Activated naive CD4-positive, alpha-beta T cell treated with anti-CD3 and anti-CD28 coated beads, Interleukin-2, amount 10 ng/mL, durations not matched to agents 7 days and 5 days (primary cell): ENCODE measurements around the gene DOCK3.
"Not testable (repeated sequence)": the region's sequence is repeated elsewhere in the genome, so short reads cannot be mapped to it uniquely, and the experiment has no call there.

Source experiments
- CTCF ChIA-PET: fragments of 350-600 bp; sonication (Branson Sonifier 250); formaldehyde crosslinking; loops from one replicate; lab custom pipeline; 2021; ENCODE audit warnings: antibody characterized with exemption; lab: Charles Lee
- DNase-seq: peaks from one replicate; pipeline ENCODE4 v3.0.0-alpha.2; 2020
- H3K27ac Mint-ChIP-seq: one replicate; pipeline ENCODE4 v1.8.0; 2021; ENCODE audit warnings: mild to moderate bottlenecking, moderate library complexity, mixed read lengths
- H3K27me3 Mint-ChIP-seq: one replicate; pipeline ENCODE4 v1.8.0; 2021; ENCODE audit warnings: mild to moderate bottlenecking, mixed read lengths
- H3K36me3 Mint-ChIP-seq: one replicate; pipeline ENCODE4 v1.8.0; 2021; ENCODE audit warnings: mixed read lengths
- H3K4me1 Mint-ChIP-seq: one replicate; pipeline ENCODE4 v1.8.0; 2021; ENCODE audit warnings: mixed read lengths
- H3K4me3 Mint-ChIP-seq: one replicate; pipeline ENCODE4 v1.8.0; 2021; ENCODE audit warnings: mild to moderate bottlenecking, moderate library complexity, mixed read lengths
- H3K9me3 Mint-ChIP-seq: one replicate; pipeline ENCODE4 v1.8.0; 2021; ENCODE audit warnings: mixed read lengths

Gene DOCK3

DNA sequence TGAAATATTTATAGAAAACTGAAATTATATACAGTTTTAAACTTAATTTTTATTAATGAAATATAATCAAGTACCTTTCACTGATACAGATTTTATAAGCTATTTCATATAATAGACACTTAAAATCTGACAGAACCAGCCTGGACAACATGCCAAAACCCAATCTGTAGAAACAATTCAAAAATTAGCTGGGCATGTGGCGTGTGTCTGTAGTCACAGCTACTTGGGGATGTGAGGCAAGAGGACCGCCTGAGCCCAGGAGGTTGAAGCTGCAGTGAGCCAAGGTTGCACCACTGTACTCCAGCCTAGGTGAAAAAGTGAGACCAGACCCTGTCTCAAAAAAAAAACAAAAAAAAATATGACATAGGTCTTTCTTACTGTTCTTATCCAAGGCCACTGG, 472.1 kb downstream of the DOCK3 start:
- CTCF ChIA-PET, result no interaction called here
- H3K27me3 Mint-ChIP-seq, result no peaks in the 10 kb centered on the region
- no peaks in the 10 kb centered on the region for H3K4me1 Mint-ChIP-seq

DNA sequence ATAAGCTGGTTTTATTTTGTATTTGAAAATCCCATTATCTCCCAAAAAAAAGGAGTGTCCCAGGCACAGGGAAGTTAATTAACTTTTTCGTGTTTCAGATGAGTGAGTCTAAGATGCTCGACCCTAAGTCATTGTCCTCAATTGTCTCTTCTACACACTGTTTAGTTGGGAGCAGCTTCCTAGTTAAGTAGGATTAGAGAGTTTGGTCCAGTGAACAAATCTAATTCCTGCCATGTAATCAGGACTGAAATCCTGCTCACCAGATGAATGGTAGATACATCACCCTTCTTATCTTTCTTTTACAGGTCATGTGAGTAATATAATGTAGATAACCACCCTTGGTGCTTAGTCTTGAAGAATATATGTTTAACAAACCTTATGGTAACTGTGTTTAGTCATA, 481.4 kb downstream of the DOCK3 start:
- H3K4me3 Mint-ChIP-seq, result no peak overlapping the region
- no peak for DNase-seq
- no peaks in the 10 kb centered on the region for H3K36me3 Mint-ChIP-seq
- no peak overlapping the region for H3K27ac Mint-ChIP-seq
- H3K9me3 Mint-ChIP-seq, result no peaks in the 10 kb centered on the region
- H3K4me1 Mint-ChIP-seq, result no peaks in the 10 kb centered on the region
- CTCF ChIA-PET, result no interaction called here
- no peaks in the 10 kb centered on the region for H3K27me3 Mint-ChIP-seq

More for the DNA sequence above, 472.1 kb downstream of the DOCK3 start:
- no peak for DNase-seq
- H3K27ac Mint-ChIP-seq, result no peak overlapping the region
- H3K9me3 Mint-ChIP-seq, result peaks cover 6% of the 10 kb centered on the region
- H3K4me3 Mint-ChIP-seq, result no peak overlapping the region
- H3K36me3 Mint-ChIP-seq, result no peaks in the 10 kb centered on the region

DNA sequence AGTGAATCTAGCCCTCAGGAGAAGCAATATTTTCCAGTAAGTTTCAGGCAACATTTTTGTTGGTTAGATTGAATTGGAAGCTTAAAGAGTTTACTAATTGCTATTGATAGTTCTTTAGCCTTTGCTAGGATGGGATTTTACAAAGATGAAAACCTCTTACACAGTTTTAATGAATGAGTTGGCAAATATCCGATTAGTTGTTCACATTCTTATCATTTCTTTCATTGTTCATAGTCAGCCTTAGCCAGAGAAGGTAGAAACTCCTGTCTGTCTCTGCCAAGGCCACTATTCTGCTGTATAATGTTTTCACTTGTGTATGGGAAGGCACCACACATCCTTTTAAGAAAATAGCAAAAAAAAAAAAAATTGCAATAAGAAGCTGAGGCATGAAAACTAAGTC, 488.3 kb downstream of the DOCK3 start:
- H3K4me1 Mint-ChIP-seq, result no peaks in the 10 kb centered on the region
- no peak overlapping the region for H3K4me3 Mint-ChIP-seq
- no peak for DNase-seq
- H3K36me3 Mint-ChIP-seq, result no peaks in the 10 kb centered on the region
- no peak overlapping the region for H3K27ac Mint-ChIP-seq
- H3K27me3 Mint-ChIP-seq, result no peaks in the 10 kb centered on the region
- no peaks in the 10 kb centered on the region for H3K9me3 Mint-ChIP-seq
- CTCF ChIA-PET, result no interaction called here

DNA sequence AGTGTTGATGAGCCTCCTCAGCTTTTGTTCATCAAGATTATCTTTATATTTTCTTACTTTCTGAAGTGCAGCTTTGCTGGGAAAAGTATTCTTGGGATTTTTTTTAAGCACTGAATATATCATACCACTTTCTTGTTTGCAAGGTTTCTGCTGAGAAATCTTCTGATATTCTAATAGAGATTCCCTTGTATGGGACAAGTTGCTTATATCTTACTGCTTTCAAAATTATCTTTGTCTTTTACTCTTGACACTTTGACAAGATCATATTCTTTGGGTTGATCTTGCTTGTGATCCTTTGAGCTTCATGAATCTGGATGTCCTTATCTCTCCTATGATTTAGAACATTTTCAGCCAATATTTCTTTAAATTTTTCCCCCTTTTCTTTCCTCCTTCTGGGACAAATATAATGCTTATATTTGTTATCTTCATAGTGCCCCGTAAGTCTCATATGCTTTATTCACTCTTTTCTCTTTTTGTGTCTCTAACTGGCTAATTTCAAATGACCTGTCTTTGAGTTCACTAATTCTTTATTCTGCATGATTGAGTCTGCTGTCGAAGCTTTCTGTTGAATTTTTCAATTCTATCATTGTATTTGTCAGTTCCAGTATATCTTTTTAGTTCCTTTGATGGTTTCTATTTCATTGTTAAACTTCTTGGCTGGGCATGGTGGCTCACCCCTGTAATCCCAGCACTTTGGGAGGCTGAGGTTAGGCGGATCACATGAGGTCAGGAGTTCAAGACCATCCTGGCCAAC, 499.0 kb downstream of the DOCK3 start:
- peaks cover 34% of the 10 kb centered on the region for H3K9me3 Mint-ChIP-seq
- no peaks in the 10 kb centered on the region for H3K27me3 Mint-ChIP-seq
- peaks cover 12% of the 10 kb centered on the region for H3K36me3 Mint-ChIP-seq
- no peak for DNase-seq
- CTCF ChIA-PET, result no interaction called here
- H3K4me1 Mint-ChIP-seq, result peaks cover 2% of the 10 kb centered on the region
- H3K4me3 Mint-ChIP-seq, result no peak overlapping the region
- no peak overlapping the region for H3K27ac Mint-ChIP-seq

DNA sequence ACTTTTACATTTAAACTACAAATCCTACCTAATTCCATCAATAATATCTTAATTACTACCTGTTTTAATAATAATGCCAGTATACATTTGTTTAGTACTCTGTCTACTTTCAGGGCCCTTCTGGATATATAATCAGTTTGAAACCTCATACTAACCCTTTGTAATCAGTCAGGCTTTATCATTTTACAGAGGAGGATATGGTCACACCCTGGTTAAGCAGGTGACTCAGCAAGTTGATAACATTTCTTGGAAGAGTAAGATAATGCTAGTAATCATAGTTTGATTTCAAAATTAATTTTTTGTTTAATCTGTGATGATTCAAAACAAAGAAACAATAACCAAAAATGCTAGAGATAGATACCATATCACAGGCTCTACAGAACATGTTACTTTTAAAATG, 502.2 kb downstream of the DOCK3 start:
- Mint-ChIP-seq H3K4me3 (no peak overlapping the region), H3K27ac (no peak overlapping the region), H3K27me3 (no peaks in the 10 kb centered on the region), H3K9me3 (peaks cover 27% of the 10 kb centered on the region), H3K36me3 (peaks cover 12% of the 10 kb centered on the region), H3K4me1 (peaks cover 2% of the 10 kb centered on the region)
- CTCF ChIA-PET, result no interaction called here
- no peak for DNase-seq

DNA sequence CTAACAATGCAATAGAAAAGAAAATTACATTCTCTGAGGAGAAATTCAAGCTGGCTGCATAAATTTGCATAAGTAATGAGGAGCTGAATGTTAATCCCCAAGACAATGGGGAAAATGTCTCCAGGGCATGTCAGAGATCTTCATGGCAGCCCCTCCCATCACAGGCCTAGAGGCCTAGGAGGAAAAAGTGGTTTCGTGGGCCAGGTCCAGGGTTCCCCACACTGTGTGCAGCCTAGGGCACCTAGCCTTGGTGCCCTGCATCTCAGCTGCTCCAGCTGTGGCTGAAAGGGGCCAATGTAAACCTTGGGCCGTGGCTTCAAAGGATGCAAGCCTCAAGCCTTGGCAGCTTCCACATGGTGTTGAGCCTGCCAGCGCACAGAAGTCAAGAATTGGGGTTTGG, 511.7 kb downstream of the DOCK3 start:
- H3K36me3 Mint-ChIP-seq, H3K27me3 Mint-ChIP-seq, H3K27ac Mint-ChIP-seq, DNase-seq, H3K4me3 Mint-ChIP-seq, H3K4me1 Mint-ChIP-seq, H3K9me3 Mint-ChIP-seq, CTCF ChIA-PET: not testable (repeated sequence)

DNA sequence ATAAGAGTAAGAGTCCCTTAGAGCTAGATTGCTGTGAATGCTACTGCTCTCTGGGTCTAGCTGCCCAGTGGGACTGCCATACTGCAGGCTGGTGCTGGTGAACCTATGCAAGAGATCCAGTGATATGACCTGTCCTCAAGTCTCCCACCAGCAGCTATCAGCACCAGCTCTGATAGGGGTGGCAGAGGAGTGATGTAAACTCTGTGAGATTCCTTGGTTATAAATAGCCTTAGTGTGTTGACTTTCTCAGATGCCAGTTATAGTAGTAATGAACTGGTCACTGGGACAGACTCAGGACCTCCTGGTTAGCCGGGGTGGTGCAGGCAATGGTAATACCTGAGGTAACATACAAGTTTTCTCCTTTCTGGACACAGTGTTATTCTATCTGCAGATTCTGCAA, 515.5 kb downstream of the DOCK3 start:
- Mint-ChIP-seq H3K27ac (no peak overlapping the region), H3K4me1 (peaks cover 11% of the 10 kb centered on the region), H3K36me3 (no peaks in the 10 kb centered on the region), H3K27me3 (peaks cover 6% of the 10 kb centered on the region), H3K4me3 (no peak overlapping the region), H3K9me3 (peaks cover 5% of the 10 kb centered on the region)
- no peak for DNase-seq
- CTCF ChIA-PET, result interaction anchor here (0.9 kb wide), 2 partner anchors 182 to 514 kb away, joined by 3 read pairs; no protein-coding TSS in a partner anchor

DNA sequence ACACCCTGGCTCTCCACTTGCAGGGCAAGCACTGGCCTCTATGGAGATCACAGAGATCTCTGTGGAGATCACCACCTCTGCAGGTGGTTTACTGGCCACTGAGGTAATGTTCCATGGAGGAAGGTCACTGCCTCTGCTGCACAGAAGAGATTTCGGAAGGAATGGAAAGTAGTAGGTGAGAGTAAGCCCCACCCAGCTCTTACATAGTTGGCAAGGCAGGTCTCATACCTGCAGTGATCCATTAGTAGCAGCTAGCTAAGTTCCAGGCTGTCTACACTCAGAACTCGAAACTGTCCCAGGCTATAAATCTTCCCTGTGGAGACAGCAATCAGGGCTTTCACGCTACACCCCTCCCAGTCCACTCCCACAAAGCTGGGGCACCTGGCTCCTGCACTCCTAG, 516.1 kb downstream of the DOCK3 start:
- Mint-ChIP-seq H3K4me3 (no peak overlapping the region), H3K27ac (no peak overlapping the region), H3K36me3 (no peaks in the 10 kb centered on the region), H3K4me1 (peaks cover 12% of the 10 kb centered on the region), H3K27me3 (peaks cover 6% of the 10 kb centered on the region), H3K9me3 (peaks cover 3% of the 10 kb centered on the region)
- CTCF ChIA-PET, result interaction anchor here (0.9 kb wide), 1 partner anchor 182 kb away, joined by 3 read pairs; no protein-coding TSS in a partner anchor
- DNase-seq, result no peak

DNA sequence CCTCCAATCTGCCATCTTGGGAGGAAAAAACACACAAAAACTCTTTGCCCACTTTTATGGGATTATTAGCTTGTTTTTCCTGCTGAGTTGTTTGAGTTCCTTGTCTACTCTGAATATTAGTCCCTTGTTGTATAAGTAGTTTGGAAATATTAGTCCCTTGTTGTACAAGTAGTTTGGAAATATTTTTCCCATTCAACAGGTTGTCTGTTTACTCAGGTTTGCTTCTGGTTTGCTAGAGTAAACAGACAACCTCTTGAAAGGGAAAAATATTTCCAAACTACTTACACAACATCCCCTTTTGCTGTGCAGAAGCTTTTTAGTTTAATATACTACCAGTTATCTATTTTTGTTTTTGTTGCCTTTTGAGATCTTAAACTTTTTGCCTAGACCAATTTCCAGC, 517.0 kb downstream of the DOCK3 start:
- peaks cover 6% of the 10 kb centered on the region for H3K27me3 Mint-ChIP-seq
- no peaks in the 10 kb centered on the region for H3K36me3 Mint-ChIP-seq
- no peak overlapping the region for H3K4me3 Mint-ChIP-seq
- CTCF ChIA-PET, result no interaction called here
- H3K4me1 Mint-ChIP-seq, result peaks cover 12% of the 10 kb centered on the region
- no peak overlapping the region for H3K27ac Mint-ChIP-seq
- peaks cover 3% of the 10 kb centered on the region for H3K9me3 Mint-ChIP-seq
- DNase-seq, result no peak

DNA sequence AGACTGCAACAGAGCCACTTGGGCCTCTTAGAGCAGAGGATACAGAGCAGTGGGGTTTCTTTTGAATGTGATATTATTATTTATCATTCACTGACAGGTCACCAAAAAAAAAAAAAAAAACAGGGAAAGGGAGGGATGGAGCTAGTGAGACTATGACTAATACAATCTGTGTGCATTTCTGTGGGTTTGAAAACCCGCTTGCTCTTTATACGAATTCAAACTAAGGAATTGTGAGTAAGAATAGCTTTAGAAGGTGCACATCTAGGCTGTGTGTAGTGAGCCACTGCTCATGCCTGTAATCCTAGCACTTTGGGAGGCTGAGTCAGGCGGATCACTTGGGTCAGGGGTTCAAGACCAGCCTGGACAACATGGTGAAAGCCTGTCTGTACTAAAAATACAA, 523.8 kb downstream of the DOCK3 start:
- Mint-ChIP-seq H3K4me3 (no peak overlapping the region), H3K27me3 (no peaks in the 10 kb centered on the region), H3K27ac (no peak overlapping the region), H3K9me3 (peaks cover 8% of the 10 kb centered on the region), H3K36me3 (no peaks in the 10 kb centered on the region), H3K4me1 (peaks cover 12% of the 10 kb centered on the region)
- DNase-seq, result no peak
- CTCF ChIA-PET, result no interaction called here

DNA sequence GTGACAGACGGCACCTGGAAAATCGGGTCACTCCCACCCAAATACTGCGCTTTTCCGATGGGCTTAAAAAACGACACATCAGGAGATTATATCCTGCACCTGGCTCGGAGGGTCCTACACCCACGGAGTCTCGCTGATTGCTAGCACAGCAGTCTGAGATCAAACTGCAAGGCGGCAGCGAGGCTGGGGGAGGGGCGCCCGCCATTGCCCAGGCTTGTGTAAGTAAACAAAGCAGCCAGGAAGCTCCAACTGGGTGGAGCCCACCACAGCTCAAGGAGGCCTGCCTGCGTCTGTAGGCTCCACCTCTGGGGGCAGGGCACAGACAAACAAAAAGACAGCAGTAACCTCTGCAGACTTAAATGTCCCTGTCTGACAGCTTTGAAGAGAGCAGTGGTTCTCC, 524.6 kb downstream of the DOCK3 start:
- DNase-seq, H3K36me3 Mint-ChIP-seq, H3K27ac Mint-ChIP-seq, H3K4me3 Mint-ChIP-seq, H3K27me3 Mint-ChIP-seq, H3K4me1 Mint-ChIP-seq, CTCF ChIA-PET, H3K9me3 Mint-ChIP-seq: not testable (repeated sequence)

DNA sequence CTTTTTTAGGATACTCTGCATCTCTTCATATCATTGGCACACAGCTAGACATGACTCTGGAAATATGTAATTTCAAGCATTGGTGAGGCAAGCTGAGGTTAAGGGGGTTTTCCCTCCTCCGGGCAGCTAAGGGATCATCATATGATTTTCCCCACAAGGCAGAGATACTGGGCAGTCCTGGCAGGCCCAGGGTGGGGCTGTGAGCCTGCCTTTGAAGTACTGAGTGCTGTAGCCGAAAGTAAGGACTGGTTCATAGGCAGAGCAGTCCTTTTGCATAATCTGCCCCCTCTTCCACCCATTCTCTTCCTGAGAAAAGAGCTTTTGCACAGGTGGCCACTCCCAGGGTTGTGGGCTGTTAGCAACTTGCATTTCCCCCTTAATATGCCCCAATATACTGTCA, 541.6 kb downstream of the DOCK3 start:
- CTCF ChIA-PET, result no interaction called here
- H3K27ac Mint-ChIP-seq, result no peak overlapping the region
- no peaks in the 10 kb centered on the region for H3K36me3 Mint-ChIP-seq
- no peak for DNase-seq
- no peaks in the 10 kb centered on the region for H3K9me3 Mint-ChIP-seq
- no peaks in the 10 kb centered on the region for H3K27me3 Mint-ChIP-seq
- H3K4me3 Mint-ChIP-seq, result no peak overlapping the region
- no peaks in the 10 kb centered on the region for H3K4me1 Mint-ChIP-seq

DNA sequence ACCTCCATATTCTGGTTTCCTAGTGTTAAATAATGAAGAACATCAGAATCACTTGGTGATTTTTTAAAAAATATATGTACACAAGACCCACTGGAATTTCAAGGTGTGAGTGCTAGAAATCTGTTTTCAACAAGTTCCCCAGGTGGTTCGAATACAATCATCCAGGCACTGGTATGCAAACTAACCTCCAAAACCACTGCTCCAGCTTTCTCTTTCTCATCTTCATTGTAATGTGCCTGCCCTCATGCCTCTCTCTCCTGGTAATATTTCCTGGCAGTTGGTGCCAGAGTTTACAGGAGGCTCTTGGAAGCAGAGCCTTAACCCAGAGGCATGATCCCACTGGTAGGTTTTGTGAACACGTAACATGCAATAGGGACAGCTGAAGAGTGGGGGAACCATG, 547.2 kb downstream of the DOCK3 start:
- Mint-ChIP-seq H3K27me3 (no peaks in the 10 kb centered on the region), H3K36me3 (no peaks in the 10 kb centered on the region), H3K27ac (no peak overlapping the region), H3K4me3 (no peak overlapping the region), H3K9me3 (no peaks in the 10 kb centered on the region), H3K4me1 (no peaks in the 10 kb centered on the region)
- DNase-seq, result no peak
- CTCF ChIA-PET, result no interaction called here

DNA sequence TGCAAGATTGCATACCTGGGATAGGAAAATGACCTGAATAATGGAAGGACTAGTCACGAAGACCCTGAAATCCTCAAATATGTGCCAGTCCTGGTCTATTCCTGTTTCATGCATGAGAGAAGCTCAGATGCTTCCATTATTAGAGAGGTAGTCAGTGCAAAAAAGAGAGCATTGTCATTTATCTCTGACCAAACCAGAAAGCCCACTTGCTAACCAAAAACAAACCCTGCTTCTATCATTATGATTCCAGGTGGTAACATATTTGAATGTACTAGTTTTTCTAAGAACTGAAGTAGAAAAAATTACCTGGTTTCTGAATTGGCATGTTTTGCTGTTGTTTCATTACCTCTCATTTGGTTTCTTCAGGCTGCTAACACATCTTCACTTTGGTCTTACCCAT, 549.6 kb downstream of the DOCK3 start:
- CTCF ChIA-PET, result no interaction called here
- Mint-ChIP-seq H3K9me3 (no peaks in the 10 kb centered on the region), H3K4me3 (no peak overlapping the region), H3K27me3 (no peaks in the 10 kb centered on the region), H3K36me3 (no peaks in the 10 kb centered on the region), H3K27ac (no peak overlapping the region), H3K4me1 (no peaks in the 10 kb centered on the region)
- DNase-seq, result no peak

DNA sequence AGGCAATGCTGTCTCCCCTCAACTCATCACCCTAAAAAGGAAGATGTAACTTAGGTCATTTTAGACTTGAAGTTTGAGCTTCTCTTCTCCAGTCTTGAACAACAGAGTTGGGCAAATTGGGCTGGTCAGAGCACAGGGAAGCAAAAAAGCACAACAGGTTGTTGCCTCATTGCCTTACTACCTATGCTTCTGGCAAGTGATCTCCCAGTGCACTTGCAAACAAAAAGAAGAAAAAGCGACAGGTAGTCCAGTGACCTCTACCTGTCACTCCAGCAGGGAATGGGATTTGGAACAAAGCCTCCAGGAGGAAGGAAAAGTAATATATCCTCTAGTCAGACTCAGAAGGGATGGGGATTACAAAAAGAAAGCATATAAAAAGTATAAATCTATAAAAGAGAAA, 550.1 kb downstream of the DOCK3 start:
- H3K36me3 Mint-ChIP-seq, result no peaks in the 10 kb centered on the region
- no peak overlapping the region for H3K4me3 Mint-ChIP-seq
- no peaks in the 10 kb centered on the region for H3K4me1 Mint-ChIP-seq
- H3K27me3 Mint-ChIP-seq, result no peaks in the 10 kb centered on the region
- no peaks in the 10 kb centered on the region for H3K9me3 Mint-ChIP-seq
- CTCF ChIA-PET, result no interaction called here
- DNase-seq, result no peak
- no peak overlapping the region for H3K27ac Mint-ChIP-seq
